OCI-LY1 (cell line): Measurements from ENCODE around the gene PHLDB2.

Source experiments
- H2AFZ ChIP-seq: fragments of 200-600 bp; sonication (generic), shearing (Covaris generic); 2 replicates; pipeline ENCODE4 v1.6.0; 2014; ENCODE audit warnings: antibody characterized with exemption, mild to moderate bottlenecking, low read length
- H3F3A ChIP-seq: fragments of 200-600 bp; sonication (generic), shearing (Covaris generic); 2 replicates; pipeline ENCODE4 v1.6.0; 2014; ENCODE audit warnings: mild to moderate bottlenecking, antibody characterized with exemption, low read length, moderate library complexity; ENCODE audit not compliant: insufficient read depth
- H3K27ac ChIP-seq: fragments of 200-600 bp; sonication (generic); 2 replicates; pipeline ENCODE4 v1.5.1; 2014; ENCODE audit warnings: low read length, mixed run types, mild to moderate bottlenecking, low read depth; ENCODE audit not compliant: poor library complexity, severe bottlenecking
- H3K27me3 ChIP-seq: fragments of 200-600 bp; sonication (generic); 2 replicates; pipeline ENCODE4 v1.6.0; 2014; ENCODE audit warnings: antibody characterized with exemption, mild to moderate bottlenecking, low read length, moderate library complexity; ENCODE audit not compliant: insufficient read depth
- H3K36me3 ChIP-seq: fragments of 200-600 bp; sonication (generic); 2 replicates; pipeline ENCODE4 v1.6.1; 2014; ENCODE audit warnings: mild to moderate bottlenecking, antibody characterized with exemption, low read length, moderate library complexity, mixed read lengths; ENCODE audit not compliant: insufficient read depth
- H3K4me1 ChIP-seq: fragments of 200-600 bp; sonication (generic); 2 replicates; pipeline ENCODE4 v1.5.1; 2014; ENCODE audit warnings: mild to moderate bottlenecking, low read length, moderate library complexity; ENCODE audit not compliant: insufficient read depth, severe bottlenecking
- H3K4me2 ChIP-seq: fragments of 200-600 bp; sonication (generic), shearing (Covaris generic); 2 replicates; pipeline ENCODE4 v1.6.1; 2014; ENCODE audit warnings: low read length
- H3K4me3 ChIP-seq: fragments of 200-600 bp; sonication (generic); 2 replicates; pipeline ENCODE4 v1.5.1; 2014; ENCODE audit warnings: low read length, low read depth, mild to moderate bottlenecking, mixed read lengths; ENCODE audit not compliant: poor library complexity, severe bottlenecking
- H3K79me2 ChIP-seq: fragments of 200-600 bp; shearing (Covaris generic); 2 replicates; pipeline ENCODE4 v1.6.1; 2016; ENCODE audit warnings: mixed run types, low read length, mixed read lengths; ENCODE audit not compliant: insufficient read depth
- H3K9ac ChIP-seq: fragments of 200-600 bp; sonication (generic), shearing (Covaris generic); 2 replicates; pipeline ENCODE4 v1.6.1; 2014; ENCODE audit warnings: mild to moderate bottlenecking, low read length, mixed read lengths
- H3K9me2 ChIP-seq: fragments of 200-600 bp; sonication (generic), shearing (Covaris generic); 2 replicates; pipeline ENCODE4 v1.6.1; 2014; ENCODE audit warnings: low read depth, mild to moderate bottlenecking, low read length, mixed read lengths
- H3K9me3 ChIP-seq: fragments of 200-600 bp; shearing (Covaris generic); 2 replicates; pipeline ENCODE4 v1.6.1; 2014; ENCODE audit warnings: low read length, mixed read lengths
- H4K20me1 ChIP-seq: fragments of 200-600 bp; sonication (generic), shearing (Covaris generic); 2 replicates; pipeline ENCODE4 v1.6.0; 2016; ENCODE audit warnings: mild to moderate bottlenecking, low read length; ENCODE audit not compliant: insufficient read depth
- EZH2 ChIP-seq: fragments of 200-600 bp; sonication (generic), shearing (Covaris generic); IDR thresholded peaks from 2 replicates; pipeline ENCODE4 v1.8.0; 2017; ENCODE audit warnings: borderline replicate concordance, mixed run types, mild to moderate bottlenecking, antibody characterized with exemption, low read length, moderate library complexity, mixed read lengths
- TF ChIP-seq, protein P1 (sequence below): fragments of 200-600 bp; sonication (generic), shearing (Covaris generic); IDR thresholded peaks from 2 replicates; pipeline ENCODE4 v1.5.1; 2017; ENCODE audit warnings: mild to moderate bottlenecking, antibody characterized with exemption, low read length, moderate library complexity, mixed read lengths

PHLDB2 gene

DNA sequence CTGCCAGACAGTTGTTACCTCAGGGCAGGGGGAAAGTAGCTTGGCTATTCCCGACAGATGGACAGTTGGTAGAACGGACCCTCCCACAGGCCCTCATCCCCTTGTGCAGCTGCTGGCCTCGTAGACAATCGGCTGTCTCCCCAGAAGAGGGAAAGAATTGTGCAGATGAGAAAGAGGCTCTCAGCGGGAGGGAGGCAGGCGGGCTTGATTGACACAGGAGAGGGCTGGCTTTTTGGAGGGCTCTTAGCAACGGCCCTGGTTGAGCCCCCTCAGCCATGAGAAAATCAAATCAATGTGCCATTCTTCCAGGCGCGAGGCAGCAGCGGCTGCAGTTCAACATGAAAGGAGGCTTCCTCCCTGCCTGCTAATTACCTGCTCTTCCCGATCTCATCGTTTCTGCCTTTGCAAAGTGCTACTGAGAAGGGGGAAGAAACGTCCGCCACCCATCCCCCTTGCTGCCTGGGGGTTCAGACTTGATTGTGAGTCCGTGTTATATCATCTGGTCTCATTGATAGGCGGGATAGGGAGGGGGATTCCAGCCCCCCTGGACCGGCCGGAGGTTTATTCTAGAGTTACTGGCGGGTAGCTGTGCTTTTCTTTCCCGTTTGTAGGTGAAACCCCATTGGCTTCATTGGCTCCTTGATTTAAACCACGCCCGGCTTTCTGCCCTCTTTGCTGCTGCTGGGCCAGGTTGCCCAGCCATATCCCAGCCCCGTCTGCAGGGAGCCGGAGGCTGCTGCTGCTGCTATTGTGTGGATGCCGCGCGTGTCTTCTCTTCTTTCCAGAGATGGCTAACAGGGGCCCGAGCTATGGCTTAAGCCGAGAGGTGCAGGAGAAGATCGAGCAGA lies 139.8 kb downstream of the PHLDB2 start, which contains the start of gene TAGLN3:
TAGLN3 (plus strand) TSS at position 287 of the 848 bp plus-strand sequence; CDS start at position 788, 501 bp downstream.
- Histone ChIP-seq H3K4me3 (peak within 1 kb of the TSS; percentile 48), H2AFZ (no peak within 1 kb of the TSS)

DNA sequence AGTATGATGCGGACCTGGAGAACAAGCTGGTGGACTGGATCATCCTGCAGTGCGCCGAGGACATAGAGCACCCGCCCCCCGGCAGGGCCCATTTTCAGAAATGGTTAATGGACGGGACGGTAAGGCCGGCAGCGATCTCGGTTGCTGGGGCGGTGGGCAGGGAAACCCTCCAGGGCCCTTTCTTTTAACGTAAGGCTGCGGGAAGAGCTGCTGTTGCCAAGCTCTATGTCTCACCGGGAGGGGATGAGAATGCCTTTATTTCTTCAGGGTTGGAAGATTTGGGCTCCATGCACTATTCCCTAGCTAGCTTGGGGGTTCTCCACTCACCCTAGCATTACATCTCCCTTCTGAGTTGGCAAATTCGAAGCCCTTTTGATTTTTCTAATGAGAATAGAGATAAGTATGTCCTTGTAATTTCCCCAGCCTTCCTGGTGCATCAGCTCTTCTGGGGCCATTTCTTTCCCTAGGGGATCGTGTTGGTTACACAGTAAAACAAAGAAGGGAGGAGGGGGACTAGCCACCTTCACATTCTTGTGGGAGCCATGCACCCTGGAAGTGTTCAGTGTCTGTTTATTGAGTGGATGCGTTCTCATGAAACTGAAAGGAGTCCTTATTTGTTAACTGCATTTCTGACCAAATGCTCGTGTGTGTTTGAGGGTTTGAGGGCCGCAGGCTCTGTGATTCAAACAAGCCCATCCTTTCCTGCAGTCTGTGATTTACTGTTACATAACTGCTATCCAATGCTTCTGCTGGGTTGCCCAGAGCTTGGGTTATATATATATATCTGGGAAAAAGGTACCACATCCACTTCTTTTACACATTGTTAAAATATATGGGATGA lies 140.6 kb downstream of the PHLDB2 start:
- Histone ChIP-seq H3K27me3 (no peaks in the 10 kb centered on the region), H3K4me1 (peaks cover 10% of the 10 kb centered on the region), H3K9me3 (no peaks in the 10 kb centered on the region), H2AFZ (no peak overlapping the region), H3K27ac (no peak overlapping the region), H3K79me2 (no peaks in the 10 kb centered on the region), H3F3A (no peaks in the 10 kb centered on the region), H3K4me2 (peak overlapping the region; percentile 72), H3K9me2 (no peaks in the 10 kb centered on the region), H3K36me3 (no peaks in the 10 kb centered on the region), H4K20me1 (no peaks in the 10 kb centered on the region), H3K9ac (no peak overlapping the region), H3K4me3 (peak overlapping the region; percentile 48)
- TF ChIP-seq, protein P1, sequence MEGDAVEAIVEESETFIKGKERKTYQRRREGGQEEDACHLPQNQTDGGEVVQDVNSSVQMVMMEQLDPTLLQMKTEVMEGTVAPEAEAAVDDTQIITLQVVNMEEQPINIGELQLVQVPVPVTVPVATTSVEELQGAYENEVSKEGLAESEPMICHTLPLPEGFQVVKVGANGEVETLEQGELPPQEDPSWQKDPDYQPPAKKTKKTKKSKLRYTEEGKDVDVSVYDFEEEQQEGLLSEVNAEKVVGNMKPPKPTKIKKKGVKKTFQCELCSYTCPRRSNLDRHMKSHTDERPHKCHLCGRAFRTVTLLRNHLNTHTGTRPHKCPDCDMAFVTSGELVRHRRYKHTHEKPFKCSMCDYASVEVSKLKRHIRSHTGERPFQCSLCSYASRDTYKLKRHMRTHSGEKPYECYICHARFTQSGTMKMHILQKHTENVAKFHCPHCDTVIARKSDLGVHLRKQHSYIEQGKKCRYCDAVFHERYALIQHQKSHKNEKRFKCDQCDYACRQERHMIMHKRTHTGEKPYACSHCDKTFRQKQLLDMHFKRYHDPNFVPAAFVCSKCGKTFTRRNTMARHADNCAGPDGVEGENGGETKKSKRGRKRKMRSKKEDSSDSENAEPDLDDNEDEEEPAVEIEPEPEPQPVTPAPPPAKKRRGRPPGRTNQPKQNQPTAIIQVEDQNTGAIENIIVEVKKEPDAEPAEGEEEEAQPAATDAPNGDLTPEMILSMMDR: no peak
- no peak for TF ChIP-seq EZH2

More for the DNA sequence above, 139.8 kb downstream of the PHLDB2 start, which contains the start of gene TAGLN3:
- Histone ChIP-seq H3K9ac (no peak within 1 kb of the TSS; the same call in 1 of the 2 replicates), H3K4me1 (peaks cover 10% of the 10 kb centered on the region), H3K27me3 (no peaks in the 10 kb centered on the region), H3K9me3 (no peaks in the 10 kb centered on the region), H3F3A (no peaks in the 10 kb centered on the region), H3K4me2 (peak within 1 kb of the TSS; percentile 72), H4K20me1 (no peaks in the 10 kb centered on the region), H3K9me2 (no peaks in the 10 kb centered on the region), H3K79me2 (no peaks in the 10 kb centered on the region), H3K27ac (no peak within 1 kb of the TSS), H3K36me3 (no peaks in the 10 kb centered on the region)
- no peak for TF ChIP-seq EZH2
- TF ChIP-seq, protein P1: no peak

DNA sequence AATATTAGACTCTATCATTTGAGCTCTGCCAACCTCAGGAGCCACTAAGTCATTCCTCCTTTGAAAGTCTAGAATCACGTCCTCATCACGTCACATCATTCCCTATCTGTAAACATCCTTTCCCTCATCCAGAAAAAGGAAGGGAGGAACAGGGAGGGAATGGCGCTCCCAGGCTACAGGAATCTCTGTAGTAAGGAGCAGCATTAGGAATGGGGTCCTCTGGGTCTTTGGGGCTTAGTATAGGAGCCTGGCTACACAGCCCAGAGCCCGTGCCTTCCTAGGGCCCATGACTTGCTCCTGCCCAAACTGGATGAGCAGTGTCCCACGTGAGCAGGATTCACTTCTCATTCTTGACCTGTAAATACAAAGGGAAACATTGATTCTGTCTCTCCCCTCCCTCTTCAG lies 141.3 kb downstream of the PHLDB2 start:
- H2AFZ ChIP-seq: no peak overlapping the region
- no peaks in the 10 kb centered on the region for H3K9me2 ChIP-seq
- H3F3A ChIP-seq: no peaks in the 10 kb centered on the region
- TF ChIP-seq EZH2: no peak
- no peak overlapping the region for H3K4me2 ChIP-seq
- no peaks in the 10 kb centered on the region for H3K9me3 ChIP-seq
- peaks cover 10% of the 10 kb centered on the region for H3K4me1 ChIP-seq
- H3K79me2 ChIP-seq: no peaks in the 10 kb centered on the region
- H4K20me1 ChIP-seq: no peaks in the 10 kb centered on the region
- no peak overlapping the region for H3K9ac ChIP-seq
- H3K4me3 ChIP-seq: no peak overlapping the region
- H3K27me3 ChIP-seq: no peaks in the 10 kb centered on the region
- no peaks in the 10 kb centered on the region for H3K36me3 ChIP-seq
- H3K27ac ChIP-seq: no peak overlapping the region
